ENCODE measurements around the gene DAPK1.

DAPK1 gene

GRCh38 chr9:87707805-87708506 lies 210.3 kb downstream of the DAPK1 start:
- no peak for ATAC-seq
- TF ChIP-seq TCF4 (CRISPR knock-in tag; IDR thresholded peaks at IDR 0.05; ENCODE audit: borderline replicate concordance) (no peak), GLIS3 (CRISPR knock-in tag; IDR thresholded peaks at IDR 0.05) (no peak), RARB (CRISPR knock-in tag; IDR thresholded peaks at IDR 0.05) (no peak), OSR1 (CRISPR knock-in tag; IDR thresholded peaks at IDR 0.05) (no peak), ZFP3 (CRISPR knock-in tag; IDR thresholded peaks at IDR 0.05) (no peak), ZNF565 (CRISPR knock-in tag; conservative IDR thresholded peaks at IDR 0.05; ENCODE audit: low read depth) (no peak), PATZ1 (CRISPR knock-in tag; IDR thresholded peaks at IDR 0.05; ENCODE audit: borderline replicate concordance) (no peak), ARNTL (CRISPR knock-in tag; IDR thresholded peaks at IDR 0.05; ENCODE audit: borderline replicate concordance, low read depth) (no peak), TSHZ2 (CRISPR knock-in tag; IDR thresholded peaks at IDR 0.05) (no peak), ESRRG (CRISPR knock-in tag; IDR thresholded peaks at IDR 0.05) (no peak), BACH2 (CRISPR knock-in tag; IDR thresholded peaks at IDR 0.05; ENCODE audit: borderline replicate concordance) (no peak), ZFP30 (CRISPR knock-in tag; IDR thresholded peaks at IDR 0.05) (no peak), POU6F1 (CRISPR knock-in tag; IDR thresholded peaks at IDR 0.05; ENCODE audit: borderline replicate concordance, low read depth) (no peak), ZNF8 (CRISPR knock-in tag; IDR thresholded peaks at IDR 0.05) (no peak), ZC3H10 (CRISPR knock-in tag; IDR thresholded peaks at IDR 0.05) (no peak), ZNF70 (CRISPR knock-in tag; IDR thresholded peaks at IDR 0.05) (no peak), CSRNP3 (CRISPR knock-in tag; IDR thresholded peaks at IDR 0.05) (no peak), CSDC2 (CRISPR knock-in tag; IDR thresholded peaks at IDR 0.05) (no peak), SNAI2 (CRISPR knock-in tag; IDR thresholded peaks at IDR 0.05) (no peak), ISL1 (CRISPR knock-in tag; IDR thresholded peaks at IDR 0.05) (no peak)

- TF ChIP-seq PPARA (CRISPR knock-in tag; IDR thresholded peaks at IDR 0.05; ENCODE audit: borderline replicate concordance) = no peak
- no peak for TF ChIP-seq ESRRG (CRISPR knock-in tag; IDR thresholded peaks at IDR 0.05)
- TF ChIP-seq CSDC2 (CRISPR knock-in tag; IDR thresholded peaks at IDR 0.05) = no peak
- no peak for ATAC-seq
Observed at GRCh38 chr9:87708546-87708945, 210.9 kb downstream of the DAPK1 start.

- ATAC-seq = no peak
- no peak for TF ChIP-seq TSHZ2 (CRISPR knock-in tag; IDR thresholded peaks at IDR 0.05)
- no peak for TF ChIP-seq ZNF565 (CRISPR knock-in tag; conservative IDR thresholded peaks at IDR 0.05; ENCODE audit: low read depth)
- TF ChIP-seq ZC3H10 (CRISPR knock-in tag; IDR thresholded peaks at IDR 0.05) = no peak
- no peak for TF ChIP-seq SNAI2 (CRISPR knock-in tag; IDR thresholded peaks at IDR 0.05)
- TF ChIP-seq CSDC2 (CRISPR knock-in tag; IDR thresholded peaks at IDR 0.05) = no peak
- TF ChIP-seq TCF4 (CRISPR knock-in tag; IDR thresholded peaks at IDR 0.05; ENCODE audit: borderline replicate concordance) = no peak
- TF ChIP-seq CREB5 (CRISPR knock-in tag; IDR thresholded peaks at IDR 0.05; ENCODE audit: low read depth) = no peak
- no peak for TF ChIP-seq ISL1 (CRISPR knock-in tag; IDR thresholded peaks at IDR 0.05)
- TF ChIP-seq ZNF70 (CRISPR knock-in tag; IDR thresholded peaks at IDR 0.05) = no peak
- no peak for TF ChIP-seq BACH2 (CRISPR knock-in tag; IDR thresholded peaks at IDR 0.05; ENCODE audit: borderline replicate concordance)
- TF ChIP-seq RARB (CRISPR knock-in tag; IDR thresholded peaks at IDR 0.05) = no peak
- TF ChIP-seq ARNTL (CRISPR knock-in tag; IDR thresholded peaks at IDR 0.05; ENCODE audit: borderline replicate concordance, low read depth) = no peak
- no peak for TF ChIP-seq ZFP3 (CRISPR knock-in tag; IDR thresholded peaks at IDR 0.05)
- no peak for TF ChIP-seq GLIS3 (CRISPR knock-in tag; IDR thresholded peaks at IDR 0.05)
Observed at GRCh38 chr9:87708986-87709728, 211.5 kb downstream of the DAPK1 start.

Data from SK-N-SH treated with all-trans-retinoic acid at 6 μM for 48 hours (cell line).